Measurements from ENCODE around the gene SPCS2. TPM values are rescaled to one million over a fixed set of nuclear protein-coding genes. Genes with fewer than 3 reads are reported as not detected.

SPCS2 gene
- total RNA-seq, 1 experiment from 2014 or later: 328 TPM

DNA sequence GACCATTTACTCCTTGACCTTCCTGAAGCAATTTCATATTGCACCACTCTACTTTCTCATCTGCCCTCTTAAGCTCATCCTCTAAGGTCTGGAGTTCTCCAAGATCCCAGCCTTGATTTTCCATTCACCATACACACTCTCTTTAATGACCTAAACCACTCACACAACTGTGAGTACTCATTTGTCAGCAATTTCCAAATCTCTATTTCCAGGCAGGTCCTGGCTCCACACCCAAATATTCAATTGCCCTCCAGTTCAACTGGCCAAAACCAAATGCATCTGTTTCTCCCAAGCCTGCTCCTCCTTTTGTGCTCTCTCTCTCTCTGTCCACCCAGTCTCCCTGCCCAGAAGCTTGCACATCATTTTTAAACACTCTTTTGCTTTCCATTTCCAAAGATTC is 79.3 kb downstream of the SPCS2 start:
- H3K4me3 Mint-ChIP-seq (ENCODE audit: unreplicated experiment): no peak overlapping the region
- no peak for DNase-seq
- H3K4me1 Mint-ChIP-seq (ENCODE audit: low read depth, unreplicated experiment): no peaks in the 10 kb centered on the region
- Histone ChIP-seq H3K4me1 (no peaks in the 10 kb centered on the region), H3K4me3 (ENCODE audit: low read depth, low read length) (no peak overlapping the region), H3K9me3 (no peaks in the 10 kb centered on the region), H3K27me3 (replicated peaks; ENCODE audit: control insufficient read depth, insufficient read depth, low read length) (no peaks in the 10 kb centered on the region), H3K36me3 (ENCODE audit: control insufficient read depth, insufficient read depth, low read length) (no peaks in the 10 kb centered on the region)
- POLR2A ChIA-PET: no interaction called here
- H3K27ac Mint-ChIP-seq (ENCODE audit: unreplicated experiment): no peak overlapping the region
- CTCF ChIA-PET: interaction anchor here (0.6 to 2.8 kb wide), 3 partner anchors 29 to 220 kb away, joined by 3 to 15 read pairs (median 9); no protein-coding TSS in a partner anchor
- no peak for TF ChIP-seq CTCF (IDR thresholded peaks at IDR 0.05; ENCODE audit: insufficient read depth in 1 of 2, low read depth in 1 of 2, low read length in 1 of 2, severe bottlenecking in 1 of 2, unreplicated experiment in 1 of 2)
- BruUV-seq (replicated peaks): no TSS peak
- H3K36me3 Mint-ChIP-seq (ENCODE audit: insufficient read depth, unreplicated experiment): no peaks in the 10 kb centered on the region
- H3K9me3 Mint-ChIP-seq (ENCODE audit: unreplicated experiment): no peaks in the 10 kb centered on the region
- intact Hi-C loops (cut with micrococcal nuclease; ENCODE audit: unreplicated experiment): no loop called here
- H3K27me3 Mint-ChIP-seq (ENCODE audit: insufficient read depth, unreplicated experiment): peaks cover 9% of the 10 kb centered on the region

Other genes starting within 250 kb of the SPCS2 start
- 2.5 and 3.4 TPM in 2 replicates for gene CHRDL2, start 217.8 kb upstream of the SPCS2 start, total RNA-seq (2022)
- gene RNF169, start 200.4 kb upstream of the SPCS2 start, total RNA-seq (2022): 28.0 and 28.7 TPM in 2 replicates
- gene XRRA1, start 175 bp upstream of the SPCS2 start, total RNA-seq (2022): 9.7 and 11.9 TPM in 2 replicates
- gene NEU3, start 39.7 kb downstream of the SPCS2 start, total RNA-seq (2022): 19.3 and 21.8 TPM in 2 replicates
- not detected in 2 replicates for gene OR2AT4, start 147.6 kb downstream of the SPCS2 start, total RNA-seq (2022)
- gene SLCO2B1, start 201.8 kb downstream of the SPCS2 start, total RNA-seq (2022): 231 and 277 TPM in 2 replicates

All from Caco-2 (cell line).